HL-60 (cell line): ENCODE results near the gene DLG4.
"Not testable (repeated sequence)": the region's sequence is repeated elsewhere in the genome, so short reads cannot be mapped to it uniquely, and the experiment has no call there.

Experiments
- DNase-seq, 2 experiments: peaks; one replicate each; pipeline ENCODE4 v3.0.0-alpha.2; 2010 to 2020; ENCODE audit warnings: low read depth in 1 of 2, low spot score in 1 of 2
- H3K27ac ChIP-seq: fragments of 250-450 bp; sonication (Bioruptor Pico); replicated peaks from 2 replicates; pipeline ENCODE4 v1.5.1; 2020; ENCODE audit warnings: mild to moderate bottlenecking, moderate library complexity
- H3K27me3 ChIP-seq: fragments of 250-450 bp; sonication (Bioruptor Pico); 2 replicates; pipeline ENCODE4 v1.5.1; 2021; ENCODE audit warnings: mild to moderate bottlenecking, moderate library complexity; ENCODE audit not compliant: insufficient read depth, poor library complexity, severe bottlenecking
- H3K4me3 ChIP-seq: replicated peaks from 2 replicates; pipeline ENCODE4 v1.5.1; 2011; ENCODE audit warnings: mild to moderate bottlenecking, control low read depth, low read length; ENCODE audit not compliant: insufficient read depth
- GABPA ChIP-seq: IDR thresholded peaks from 2 replicates; pipeline ENCODE4 v1.6.1; 2012; ENCODE audit warnings: low read depth
- POLR2AphosphoS5 ChIP-seq: IDR thresholded peaks from 2 replicates; pipeline ENCODE4 v1.6.1; 2012; ENCODE audit warnings: low read depth
- REST ChIP-seq: IDR thresholded peaks from 2 replicates; pipeline ENCODE4 v1.6.1; 2012; ENCODE audit warnings: low read depth; ENCODE audit not compliant: insufficient replicate concordance
- SPI1 ChIP-seq: IDR thresholded peaks from 2 replicates; pipeline ENCODE4 v1.6.1; 2012; ENCODE audit warnings: low read depth, mild to moderate bottlenecking, borderline replicate concordance
- TF ChIP-seq, protein P1 (sequence below): IDR thresholded peaks from one replicate; pipeline ENCODE4 v1.5.1; 2011; ENCODE audit warnings: low read length, control low read depth, inconsistent platforms; ENCODE audit not compliant: insufficient read depth

DLG4 gene

GRCh38 chr17:7249214-7249613, 29.6 kb upstream of the DLG4 start:
- DNase-seq, result no peak
- Histone ChIP-seq H3K4me3 (peak overlapping the region; percentile 65; the same call in 1 of the 2 replicates), H3K27ac (0 out of 2 replicates have a peak overlapping the region, but pooled peaks have one; percentile 99), H3K27me3 (no peaks in the 10 kb centered on the region)
- TF ChIP-seq POLR2AphosphoS5 (no peak), GABPA (no peak), SPI1 (no peak), REST (no peak)
- TF ChIP-seq, protein P1, sequence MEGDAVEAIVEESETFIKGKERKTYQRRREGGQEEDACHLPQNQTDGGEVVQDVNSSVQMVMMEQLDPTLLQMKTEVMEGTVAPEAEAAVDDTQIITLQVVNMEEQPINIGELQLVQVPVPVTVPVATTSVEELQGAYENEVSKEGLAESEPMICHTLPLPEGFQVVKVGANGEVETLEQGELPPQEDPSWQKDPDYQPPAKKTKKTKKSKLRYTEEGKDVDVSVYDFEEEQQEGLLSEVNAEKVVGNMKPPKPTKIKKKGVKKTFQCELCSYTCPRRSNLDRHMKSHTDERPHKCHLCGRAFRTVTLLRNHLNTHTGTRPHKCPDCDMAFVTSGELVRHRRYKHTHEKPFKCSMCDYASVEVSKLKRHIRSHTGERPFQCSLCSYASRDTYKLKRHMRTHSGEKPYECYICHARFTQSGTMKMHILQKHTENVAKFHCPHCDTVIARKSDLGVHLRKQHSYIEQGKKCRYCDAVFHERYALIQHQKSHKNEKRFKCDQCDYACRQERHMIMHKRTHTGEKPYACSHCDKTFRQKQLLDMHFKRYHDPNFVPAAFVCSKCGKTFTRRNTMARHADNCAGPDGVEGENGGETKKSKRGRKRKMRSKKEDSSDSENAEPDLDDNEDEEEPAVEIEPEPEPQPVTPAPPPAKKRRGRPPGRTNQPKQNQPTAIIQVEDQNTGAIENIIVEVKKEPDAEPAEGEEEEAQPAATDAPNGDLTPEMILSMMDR, result no peak

- TF ChIP-seq GABPA (no peak), SPI1 (no peak), POLR2AphosphoS5 (no peak), REST (no peak)
- TF ChIP-seq, protein P1, result no peak
- Histone ChIP-seq H3K27me3 (no peaks in the 10 kb centered on the region), H3K27ac (no peak overlapping the region), H3K4me3 (no peak overlapping the region)
- no peak for DNase-seq
Measured at GRCh38 chr17:7248796-7249195, 29.2 kb upstream of the DLG4 start.

DNA sequence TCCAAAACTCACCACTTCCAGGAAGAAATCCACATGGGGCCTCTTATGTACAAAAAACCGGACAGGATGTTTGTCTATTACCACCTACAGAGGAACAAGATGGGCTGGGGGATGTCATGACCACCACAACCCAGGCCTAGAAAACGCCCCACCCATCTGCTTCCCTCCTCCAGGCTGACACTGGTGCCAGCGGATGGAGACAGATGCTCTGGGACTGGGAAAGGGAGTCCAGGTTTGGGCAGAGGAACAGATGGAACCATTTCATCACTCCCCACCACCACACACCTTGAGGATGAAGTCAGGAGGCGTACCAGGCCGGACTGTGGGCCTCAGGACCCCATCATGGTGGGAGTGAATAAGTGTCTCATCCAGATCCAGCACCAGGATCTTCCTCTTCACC, 27.1 kb upstream of the DLG4 start:
- no peak for TF ChIP-seq GABPA
- TF ChIP-seq SPI1, result no peak
- no peak for TF ChIP-seq POLR2AphosphoS5
- no peak for TF ChIP-seq REST
- no peak for DNase-seq
- H3K27ac ChIP-seq, result no peak overlapping the region
- H3K4me3 ChIP-seq, result no peak overlapping the region
- H3K27me3 ChIP-seq, result no peaks in the 10 kb centered on the region

DNA sequence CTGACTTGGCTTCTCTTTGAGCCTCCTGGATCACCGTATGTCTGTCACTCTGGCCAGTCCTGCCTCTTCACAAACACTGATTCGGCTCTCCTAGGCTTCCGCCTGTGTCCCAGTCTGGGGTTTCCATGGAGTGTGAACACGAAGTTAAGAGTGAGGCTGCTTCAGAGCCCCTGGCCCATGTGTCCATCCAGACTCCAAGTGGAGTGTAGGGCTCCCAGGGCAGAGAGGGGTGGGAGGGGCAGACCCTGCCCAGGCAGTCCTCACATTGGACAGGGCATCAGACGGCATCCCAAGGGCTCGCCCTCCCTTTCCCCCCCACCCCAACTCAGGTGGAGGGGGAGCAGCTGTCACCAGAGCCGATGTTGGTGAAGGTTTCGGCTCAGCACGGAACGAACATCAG, 24.2 kb upstream of the DLG4 start:
- H3K4me3 ChIP-seq, H3K27ac ChIP-seq, DNase-seq, H3K27me3 ChIP-seq: not testable (repeated sequence)
